Liver (tissue), 9 donors: ENCODE data around the gene MPND. TPM values are rescaled to one million over a fixed set of nuclear protein-coding genes. Genes with fewer than 3 reads are reported as not detected.

Source experiments
- DNase-seq: peaks from one replicate; pipeline ENCODE4 v3.0.0-alpha.2; 2017; ENCODE audit warnings: low spot score
- H3K27ac ChIP-seq, 2 donors: one replicate each; pipeline ENCODE4 v1.7.0; 2013; ENCODE audit warnings: inconsistent platforms in 2 of 2, low read length in 2 of 2, control low read depth in 1 of 2, low read depth in 1 of 2, mild to moderate bottlenecking in 1 of 2
- H3K27me3 ChIP-seq, 4 donors: one replicate each; pipeline versions ENCODE4 v1.6.1 to v1.7.0; 2013; ENCODE audit warnings: low read length in 3 of 4, inconsistent platforms in 1 of 4, mild to moderate bottlenecking in 1 of 4, moderate library complexity in 1 of 4; ENCODE audit not compliant: control insufficient read depth in 4 of 4, insufficient read depth in 4 of 4
- H3K36me3 ChIP-seq, 4 donors: one replicate each; pipeline versions ENCODE4 v1.6.1 to v1.7.0; 2013; ENCODE audit warnings: low read length in 3 of 4, mild to moderate bottlenecking in 3 of 4, low read depth in 1 of 4, moderate library complexity in 1 of 4; ENCODE audit not compliant: control insufficient read depth in 4 of 4, insufficient read depth in 3 of 4
- H3K4me1 ChIP-seq, 4 donors: one replicate each; pipeline versions ENCODE4 v1.6.1 to v1.7.0; 2013; ENCODE audit warnings: low read length in 3 of 4, mild to moderate bottlenecking in 3 of 4, moderate library complexity in 1 of 4; ENCODE audit not compliant: control insufficient read depth in 4 of 4, insufficient read depth in 4 of 4
- H3K4me3 ChIP-seq, 3 donors: one replicate each; pipeline versions ENCODE4 v1.6.1 to v1.7.0; 2013; ENCODE audit warnings: low read length in 3 of 3, control low read depth in 1 of 3, low read depth in 1 of 3, mild to moderate bottlenecking in 1 of 3
- H3K9ac ChIP-seq, 2 donors: one replicate each; pipeline ENCODE4 v1.7.0; 2013; ENCODE audit warnings: low read length in 2 of 2, mild to moderate bottlenecking in 2 of 2, moderate library complexity in 2 of 2, control low read depth in 1 of 2, low read depth in 1 of 2
- H3K9me3 ChIP-seq, 4 donors: one replicate each; pipeline versions ENCODE4 v1.6.1 to v1.7.0; 2013; ENCODE audit warnings: low read length in 3 of 4; ENCODE audit not compliant: control insufficient read depth in 4 of 4
- EGR1 ChIP-seq, 2 donors: IDR thresholded peaks; 2 replicates each; pipeline ENCODE4 v1.6.1; 2016 to 2018; ENCODE audit warnings: antibody characterized with exemption in 2 of 2, low read depth in 2 of 2
- FOXA1 ChIP-seq: IDR thresholded peaks from 2 replicates; pipeline ENCODE4 v1.6.1; 2016; ENCODE audit warnings: antibody characterized with exemption
- FOXA2 ChIP-seq: IDR thresholded peaks from 2 replicates; pipeline ENCODE4 v1.6.1; 2016; ENCODE audit warnings: antibody characterized with exemption
- GABPA ChIP-seq, 2 donors: IDR thresholded peaks in 1 of 2; conservative IDR thresholded peaks in 1 of 2; 2 replicates each; pipeline ENCODE4 v1.6.1; 2016; ENCODE audit warnings: antibody characterized with exemption in 2 of 2, mild to moderate bottlenecking in 1 of 2, moderate library complexity in 1 of 2
- HNF4A ChIP-seq, 2 donors: conservative IDR thresholded peaks; 2 replicates each; pipeline ENCODE4 v1.6.1; 2016; ENCODE audit warnings: antibody characterized with exemption in 2 of 2, mild to moderate bottlenecking in 2 of 2
- NR2F2 ChIP-seq: IDR thresholded peaks from 2 replicates; pipeline ENCODE4 v1.6.1; 2016; ENCODE audit warnings: antibody characterized with exemption
- RAD21 ChIP-seq, 2 donors: IDR thresholded peaks; 2 replicates each; pipeline ENCODE4 v1.6.1; 2016; ENCODE audit warnings: antibody characterized with exemption in 2 of 2, mild to moderate bottlenecking in 2 of 2
- SP1 ChIP-seq: IDR thresholded peaks from 2 replicates; pipeline ENCODE4 v1.6.1; 2018; ENCODE audit warnings: antibody characterized with exemption, mild to moderate bottlenecking
- WGBS: extraction: QIAGEN DNeasy Blood & Tissue Kit; methylation state at CpG from one replicate; pipeline ENCODE4 v1.1.7; 2013; 5-methylcytosine and 5-hydroxymethylcytosine counted together
- polyA plus RNA-seq, 2 donors: library from polyadenylated mRNA; stranded (reverse) in 1 of 2; unstranded in 1 of 2; fragments of 200-250 nt in 1 of 2; fragments of >200 nt in 1 of 2; fragmentation: Nextera tagmentation in 1 of 2; extraction: Ambion mirVana in 1 of 2; gene quantifications; one replicate each; pipeline versions ENCODE4 v1.2.1 to v1.2.3, GENCODE V29; 2013 to 2015
- total RNA-seq, 2 donors: library from RNA; depleted of rRNA; stranded (reverse); fragments of >200 nt; gene quantifications; one replicate each; pipeline ENCODE4 v1.2.3, GENCODE V29; 2014
- TF ChIP-seq, protein P1 (sequence below): IDR thresholded peaks from 2 replicates; pipeline ENCODE4 v1.6.1; 2016; ENCODE audit warnings: antibody characterized with exemption, mild to moderate bottlenecking
- TF ChIP-seq, protein P2 (sequence below): IDR thresholded peaks from 2 replicates; pipeline ENCODE4 v1.6.1; 2016; ENCODE audit warnings: antibody characterized with exemption
- donor health status: healthy.
- donor health status: healthy.
- donor health status: healthy.
- donor health status: healthy.
- donor health status: healthy.

The MPND gene
- total and polyA plus RNA-seq, 4 donors = 4.7 to 9.9 (median 9.2) TPM

DNA sequence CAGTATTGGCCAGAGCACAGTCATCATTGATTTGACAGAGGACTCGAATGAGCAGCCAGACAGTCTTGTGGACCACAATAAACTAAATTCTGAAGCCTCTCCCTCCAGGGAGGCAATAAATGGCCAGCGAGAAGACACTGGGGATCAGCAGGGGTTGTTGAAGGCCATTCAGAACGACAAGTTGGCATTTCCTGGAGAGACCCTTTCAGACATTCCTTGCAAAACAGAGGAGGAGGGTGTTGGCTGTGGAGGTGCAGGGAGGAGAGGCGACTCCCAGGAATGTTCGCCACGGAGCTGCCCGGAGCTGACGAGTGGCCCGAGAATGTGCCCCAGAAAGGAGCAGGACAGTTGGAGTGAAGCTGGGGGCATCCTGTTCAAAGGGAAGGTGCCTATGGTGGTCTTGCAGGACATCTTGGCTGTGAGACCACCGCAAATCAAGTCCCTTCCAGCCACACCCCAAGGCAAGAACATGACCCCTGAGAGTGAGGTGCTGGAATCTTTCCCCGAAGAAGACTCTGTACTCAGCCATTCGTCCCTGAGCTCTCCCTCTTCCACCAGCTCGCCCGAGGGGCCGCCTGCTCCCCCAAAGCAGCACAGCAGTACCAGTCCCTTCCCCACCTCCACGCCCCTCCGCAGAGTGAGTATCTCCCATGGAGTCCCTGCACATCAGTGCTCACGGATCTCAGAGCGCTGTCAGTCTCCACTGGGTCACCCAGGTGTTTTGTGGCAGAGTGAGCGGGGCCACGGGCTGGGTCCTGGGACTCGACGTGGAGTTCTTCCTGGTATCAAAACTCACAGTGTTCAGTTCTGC, 66.0 kb downstream of the MPND start:
- no peak for DNase-seq
- Histone ChIP-seq H3K9ac (no peak overlapping the region), H3K27me3 (no peaks in the 10 kb centered on the region), H3K4me3 (no peak overlapping the region), H3K4me1 (no peaks in the 10 kb centered on the region), H3K27ac (no peak overlapping the region), H3K36me3 (peaks cover 0 to 6% (median 1%) of the 10 kb centered on the region in 4 donors), H3K9me3 (no peaks in the 10 kb centered on the region)
- WGBS = 95% methylated on average over 23 of the region's 23 CpGs
- TF ChIP-seq, protein P1, sequence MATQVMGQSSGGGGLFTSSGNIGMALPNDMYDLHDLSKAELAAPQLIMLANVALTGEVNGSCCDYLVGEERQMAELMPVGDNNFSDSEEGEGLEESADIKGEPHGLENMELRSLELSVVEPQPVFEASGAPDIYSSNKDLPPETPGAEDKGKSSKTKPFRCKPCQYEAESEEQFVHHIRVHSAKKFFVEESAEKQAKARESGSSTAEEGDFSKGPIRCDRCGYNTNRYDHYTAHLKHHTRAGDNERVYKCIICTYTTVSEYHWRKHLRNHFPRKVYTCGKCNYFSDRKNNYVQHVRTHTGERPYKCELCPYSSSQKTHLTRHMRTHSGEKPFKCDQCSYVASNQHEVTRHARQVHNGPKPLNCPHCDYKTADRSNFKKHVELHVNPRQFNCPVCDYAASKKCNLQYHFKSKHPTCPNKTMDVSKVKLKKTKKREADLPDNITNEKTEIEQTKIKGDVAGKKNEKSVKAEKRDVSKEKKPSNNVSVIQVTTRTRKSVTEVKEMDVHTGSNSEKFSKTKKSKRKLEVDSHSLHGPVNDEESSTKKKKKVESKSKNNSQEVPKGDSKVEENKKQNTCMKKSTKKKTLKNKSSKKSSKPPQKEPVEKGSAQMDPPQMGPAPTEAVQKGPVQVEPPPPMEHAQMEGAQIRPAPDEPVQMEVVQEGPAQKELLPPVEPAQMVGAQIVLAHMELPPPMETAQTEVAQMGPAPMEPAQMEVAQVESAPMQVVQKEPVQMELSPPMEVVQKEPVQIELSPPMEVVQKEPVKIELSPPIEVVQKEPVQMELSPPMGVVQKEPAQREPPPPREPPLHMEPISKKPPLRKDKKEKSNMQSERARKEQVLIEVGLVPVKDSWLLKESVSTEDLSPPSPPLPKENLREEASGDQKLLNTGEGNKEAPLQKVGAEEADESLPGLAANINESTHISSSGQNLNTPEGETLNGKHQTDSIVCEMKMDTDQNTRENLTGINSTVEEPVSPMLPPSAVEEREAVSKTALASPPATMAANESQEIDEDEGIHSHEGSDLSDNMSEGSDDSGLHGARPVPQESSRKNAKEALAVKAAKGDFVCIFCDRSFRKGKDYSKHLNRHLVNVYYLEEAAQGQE = no peak
- TF ChIP-seq EGR1 (IDR thresholded peaks at IDR 0.05; ENCODE audit: low read depth in 2 of 2) = no peak
- TF ChIP-seq FOXA2 = no peak
- no peak for TF ChIP-seq GABPA (IDR thresholded peaks at IDR 0.05 in 1 of 2, conservative IDR thresholded peaks at IDR 0.05 in 1 of 2)
- TF ChIP-seq SP1 = no peak
- TF ChIP-seq, protein P2, sequence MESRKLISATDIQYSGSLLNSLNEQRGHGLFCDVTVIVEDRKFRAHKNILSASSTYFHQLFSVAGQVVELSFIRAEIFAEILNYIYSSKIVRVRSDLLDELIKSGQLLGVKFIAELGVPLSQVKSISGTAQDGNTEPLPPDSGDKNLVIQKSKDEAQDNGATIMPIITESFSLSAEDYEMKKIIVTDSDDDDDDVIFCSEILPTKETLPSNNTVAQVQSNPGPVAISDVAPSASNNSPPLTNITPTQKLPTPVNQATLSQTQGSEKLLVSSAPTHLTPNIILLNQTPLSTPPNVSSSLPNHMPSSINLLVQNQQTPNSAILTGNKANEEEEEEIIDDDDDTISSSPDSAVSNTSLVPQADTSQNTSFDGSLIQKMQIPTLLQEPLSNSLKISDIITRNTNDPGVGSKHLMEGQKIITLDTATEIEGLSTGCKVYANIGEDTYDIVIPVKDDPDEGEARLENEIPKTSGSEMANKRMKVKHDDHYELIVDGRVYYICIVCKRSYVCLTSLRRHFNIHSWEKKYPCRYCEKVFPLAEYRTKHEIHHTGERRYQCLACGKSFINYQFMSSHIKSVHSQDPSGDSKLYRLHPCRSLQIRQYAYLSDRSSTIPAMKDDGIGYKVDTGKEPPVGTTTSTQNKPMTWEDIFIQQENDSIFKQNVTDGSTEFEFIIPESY = no peak
- TF ChIP-seq HNF4A (conservative IDR thresholded peaks at IDR 0.05) = no peak
- TF ChIP-seq NR2F2 = no peak
- no peak for TF ChIP-seq RAD21 (IDR thresholded peaks at IDR 0.05)
- no peak for TF ChIP-seq FOXA1

Other genes starting within 250 kb of the MPND start
- gene MAP2K2, start 219.4 kb upstream of the MPND start, total RNA-seq = 10 to 100 TPM; 43.8 to 64.4 TPM
- gene MAP2K2, start 219.4 kb upstream of the MPND start, polyA plus RNA-seq = 10 to 100 TPM; 40.3 to 72.7 TPM
- 100 to 1,000 TPM in 1 of 2 donors, 10 to 100 TPM in 1; 22.8 to 194 TPM for gene CREB3L3, start 189.9 kb upstream of the MPND start, total RNA-seq
- 100 to 1,000 TPM in 1 of 2 donors, 10 to 100 TPM in 1; 94.9 to 331 TPM for gene CREB3L3, start 189.9 kb upstream of the MPND start, polyA plus RNA-seq
- 10 to 100 TPM in 1 of 2 donors, 1 to 10 TPM in 1; 7.7 to 12.7 TPM for gene SIRT6, start 161.0 kb upstream of the MPND start, total RNA-seq
- 10 to 100 TPM in 1 of 2 donors, 1 to 10 TPM in 1; 8.4 to 11.3 TPM for gene SIRT6, start 161.0 kb upstream of the MPND start, polyA plus RNA-seq
- 1 to 10 TPM in 1 of 2 donors, under 1 TPM in 1; 0.28 to 2.5 TPM for gene ANKRD24, start 160.9 kb upstream of the MPND start, total RNA-seq
- gene ANKRD24, start 160.9 kb upstream of the MPND start, polyA plus RNA-seq = 1 to 10 TPM in 1 of 2 donors, under 1 TPM in 1; 0.31 to 2.5 TPM
- gene EBI3, start 114.0 kb upstream of the MPND start, total RNA-seq = 1 to 10 TPM; 1.8 to 2.5 TPM
- 1 to 10 TPM; 2.5 to 7.8 TPM for gene EBI3, start 114.0 kb upstream of the MPND start, polyA plus RNA-seq
- 10 to 100 TPM in 1 of 2 donors, 1 to 10 TPM in 1; 9.2 to 12.7 TPM for gene YJU2, start 96.5 kb upstream of the MPND start, total RNA-seq
- gene YJU2, start 96.5 kb upstream of the MPND start, polyA plus RNA-seq = 10 to 100 TPM in 1 of 2 donors, 1 to 10 TPM in 1; 6.5 to 11.4 TPM
- gene SHD, start 64.3 kb upstream of the MPND start, total RNA-seq = 1 to 10 TPM in 1 of 2 donors, under 1 TPM in 1; 0.09 to 2.3 TPM
- gene SHD, start 64.3 kb upstream of the MPND start, polyA plus RNA-seq = 10 to 100 TPM in 1 of 2 donors, 1 to 10 TPM in 1; 6.8 to 15.7 TPM
- under 1 TPM; 0.47 to 0.50 TPM for gene TMIGD2, start 41.2 kb upstream of the MPND start, total RNA-seq
- under 1 TPM; 0.16 to 0.94 TPM for gene TMIGD2, start 41.2 kb upstream of the MPND start, polyA plus RNA-seq
- under 1 TPM in 1 of 2 donors, not detected in 1; 0.92 TPM for gene FSD1, start 39.0 kb upstream of the MPND start, total RNA-seq
- gene FSD1, start 39.0 kb upstream of the MPND start, polyA plus RNA-seq = under 1 TPM; 0.05 to 0.19 TPM
- 10 to 100 TPM in 1 of 2 donors, 1 to 10 TPM in 1; 8.6 to 26.4 TPM for gene STAP2, start 4.7 kb upstream of the MPND start, total RNA-seq
- gene STAP2, start 4.7 kb upstream of the MPND start, polyA plus RNA-seq = 10 to 100 TPM; 23.6 to 24.5 TPM
- 10 to 100 TPM; 16.7 to 19.7 TPM for gene SH3GL1, start 57.0 kb downstream of the MPND start, total RNA-seq
- 10 to 100 TPM; 16.5 to 27.8 TPM for gene SH3GL1, start 57.0 kb downstream of the MPND start, polyA plus RNA-seq
- 10 to 100 TPM in 1 of 2 donors, 1 to 10 TPM in 1; 2.9 to 20.8 TPM for gene CHAF1A, start 59.1 kb downstream of the MPND start, total RNA-seq
- gene CHAF1A, start 59.1 kb downstream of the MPND start, polyA plus RNA-seq = 1 to 10 TPM; 1.0 to 2.1 TPM
- 10 to 100 TPM; 33.0 to 92.3 TPM for gene UBXN6, start 114.2 kb downstream of the MPND start, total RNA-seq
- gene UBXN6, start 114.2 kb downstream of the MPND start, polyA plus RNA-seq = 10 to 100 TPM; 39.5 to 68.6 TPM
- gene HDGFL2, start 128.7 kb downstream of the MPND start, total RNA-seq = 10 to 100 TPM; 14.9 to 15.7 TPM
- gene HDGFL2, start 128.7 kb downstream of the MPND start, polyA plus RNA-seq = 10 to 100 TPM in 1 of 2 donors, 1 to 10 TPM in 1; 3.4 to 13.2 TPM
- gene PLIN4, start 174.9 kb downstream of the MPND start, total RNA-seq = 10 to 100 TPM in 1 of 2 donors, 1 to 10 TPM in 1; 3.1 to 49.1 TPM
- gene PLIN4, start 174.9 kb downstream of the MPND start, polyA plus RNA-seq = 10 to 100 TPM in 1 of 2 donors, 1 to 10 TPM in 1; 5.0 to 14.1 TPM
- gene PLIN5, start 191.7 kb downstream of the MPND start, total RNA-seq = 10 to 100 TPM; 13.3 to 83.8 TPM
- gene PLIN5, start 191.7 kb downstream of the MPND start, polyA plus RNA-seq = 10 to 100 TPM; 51.8 to 61.5 TPM
- gene LRG1, start 196.5 kb downstream of the MPND start, total RNA-seq = 100 to 1,000 TPM in 1 of 2 donors, 10 to 100 TPM in 1; 57.8 to 581 TPM
- 1,000 to 10,000 TPM in 1 of 2 donors, 100 to 1,000 TPM in 1; 741 to 1,122 TPM for gene LRG1, start 196.5 kb downstream of the MPND start, polyA plus RNA-seq
- gene SEMA6B, start 216.1 kb downstream of the MPND start, total RNA-seq = 1 to 10 TPM; 2.8 to 3.1 TPM
- 1 to 10 TPM in 1 of 2 donors, under 1 TPM in 1; 0.58 to 3.2 TPM for gene SEMA6B, start 216.1 kb downstream of the MPND start, polyA plus RNA-seq